Tibial artery (tissue), 4 donors: ENCODE measurements around the gene DRP2.

Source experiments
- DNase-seq, 2 donors: peaks; one replicate each; pipeline ENCODE4 v3.0.0-alpha.2; 2019
- H3K27ac ChIP-seq, 2 donors: fragments of 200-600 bp; sonication (generic) in 1 of 2; 1 replicate in 1 of 2; 2 replicates in 1 of 2; pipeline ENCODE4 v1.5.1; 2018 to 2019; ENCODE audit warnings: mild to moderate bottlenecking in 1 of 2
- H3K27me3 ChIP-seq, 2 donors: fragments of 200-600 bp; sonication (generic) in 1 of 2; one replicate each; pipeline versions ENCODE4 v1.5.1 to v1.6.0; 2016 to 2019
- H3K36me3 ChIP-seq, 3 donors: fragments of 200-600 bp; sonication (generic) in 2 of 3; one replicate each; pipeline ENCODE4 v1.5.1; 2016 to 2019; ENCODE audit warnings: mild to moderate bottlenecking in 2 of 3
- H3K4me1 ChIP-seq, 4 donors: fragments of 200-600 bp; sonication (generic) in 2 of 4; 1 replicate in 3 of 4; 2 replicates in 1 of 4; pipeline ENCODE4 v1.5.1; 2016 to 2019
- H3K4me3 ChIP-seq, 2 donors: fragments of 200-600 bp; sonication (generic) in 1 of 2; 1 replicate in 1 of 2; 2 replicates in 1 of 2; pipeline ENCODE4 v1.5.1; 2018 to 2019; ENCODE audit warnings: mild to moderate bottlenecking in 2 of 2
- H3K9me3 ChIP-seq, 3 donors: fragments of 200-600 bp; sonication (generic) in 1 of 3; one replicate each; pipeline ENCODE4 v1.5.1; 2016 to 2019
- CTCF ChIP-seq, 2 experiments: fragments of 200-600 bp in 1 of 2; fragments of 450-650 bp in 1 of 2; IDR thresholded peaks; one replicate each; pipeline ENCODE4 v1.5.1; 2017 to 2019; ENCODE audit warnings: antibody characterized with exemption in 2 of 2, mild to moderate bottlenecking in 1 of 2, moderate library complexity in 1 of 2
- intact Hi-C: fragments of 100-400 bp; cut with DNase I; formaldehyde crosslinking; loops from one replicate; pipeline ENCODE4 v1.15.0; 2023; ENCODE audit warnings: low total_unique reads

DRP2 gene

GRCh38 chrX:101229170-101229569 lies 9.6 kb downstream of the DRP2 start:
- DNase-seq, result no peak
- H3K4me3 ChIP-seq, result no peak overlapping the region
- no peaks in the 10 kb centered on the region for H3K9me3 ChIP-seq
- H3K27me3 ChIP-seq, result no peaks in the 10 kb centered on the region
- no peaks in the 10 kb centered on the region for H3K36me3 ChIP-seq
- H3K4me1 ChIP-seq, result no peaks in the 10 kb centered on the region
- H3K27ac ChIP-seq, result no peak overlapping the region
- intact Hi-C loops, result no loop called here
- TF ChIP-seq CTCF (IDR thresholded peaks at IDR 0.05), result no peak

DNA sequence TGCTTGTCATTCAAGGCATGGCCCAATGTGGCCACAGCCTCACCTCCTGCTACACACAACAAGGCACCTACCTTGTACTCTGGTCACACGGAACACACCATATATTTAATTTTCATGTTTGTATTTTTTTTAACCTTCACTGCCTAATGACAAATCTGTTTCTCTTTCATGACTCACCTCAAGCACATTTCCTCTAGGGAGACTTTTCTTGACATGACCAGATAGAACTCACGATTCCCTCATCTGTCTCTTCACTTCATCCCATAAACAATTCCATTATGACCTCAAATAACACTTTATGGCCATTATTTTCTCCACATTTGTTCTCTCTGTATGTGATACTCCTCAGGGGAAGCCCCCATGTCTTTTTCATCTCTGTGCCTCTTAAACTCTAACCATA lies 11.1 kb downstream of the DRP2 start:
- no peaks in the 10 kb centered on the region for H3K27me3 ChIP-seq
- H3K9me3 ChIP-seq, result no peaks in the 10 kb centered on the region
- no peak for TF ChIP-seq CTCF (IDR thresholded peaks at IDR 0.05)
- H3K27ac ChIP-seq, result no peak overlapping the region
- H3K4me1 ChIP-seq, result no peaks in the 10 kb centered on the region
- intact Hi-C loops, result no loop called here
- no peak overlapping the region for H3K4me3 ChIP-seq
- H3K36me3 ChIP-seq, result no peaks in the 10 kb centered on the region
- no peak for DNase-seq

DNA sequence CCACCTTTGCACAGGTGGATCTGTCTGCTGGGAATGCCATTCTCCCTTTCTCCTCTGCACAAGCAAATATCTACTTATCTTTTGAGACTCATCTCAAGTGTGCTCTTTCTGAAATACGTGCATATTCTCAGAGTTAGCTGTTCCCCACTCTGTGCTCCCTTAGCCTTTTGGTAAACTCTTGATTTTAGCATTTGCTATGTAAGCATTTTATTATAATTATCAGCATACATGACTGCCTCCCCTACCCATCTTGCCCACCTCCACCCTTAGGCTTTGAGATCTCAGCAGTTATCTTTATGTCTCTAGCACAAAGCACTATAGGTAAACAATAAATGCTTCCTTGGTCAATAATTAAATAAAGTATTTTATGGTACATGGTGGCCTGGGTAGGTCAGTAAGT lies 11.5 kb downstream of the DRP2 start:
- intact Hi-C loops, result no loop called here
- Histone ChIP-seq H3K36me3 (no peaks in the 10 kb centered on the region), H3K4me1 (no peaks in the 10 kb centered on the region), H3K4me3 (no peak overlapping the region), H3K27ac (no peak overlapping the region), H3K27me3 (no peaks in the 10 kb centered on the region), H3K9me3 (no peaks in the 10 kb centered on the region)
- no peak for TF ChIP-seq CTCF (IDR thresholded peaks at IDR 0.05)
- no peak for DNase-seq

- H3K27me3 ChIP-seq, result no peaks in the 10 kb centered on the region
- TF ChIP-seq CTCF (IDR thresholded peaks at IDR 0.05), result no peak
- H3K4me1 ChIP-seq, result no peaks in the 10 kb centered on the region
- DNase-seq, result no peak
- H3K36me3 ChIP-seq, result no peaks in the 10 kb centered on the region
- intact Hi-C loops, result no loop called here
- no peak overlapping the region for H3K27ac ChIP-seq
- no peak overlapping the region for H3K4me3 ChIP-seq
- no peaks in the 10 kb centered on the region for H3K9me3 ChIP-seq
These were observed 12.7 kb downstream of the DRP2 start for GRCh38 chrX:101232316-101232715.

DNA sequence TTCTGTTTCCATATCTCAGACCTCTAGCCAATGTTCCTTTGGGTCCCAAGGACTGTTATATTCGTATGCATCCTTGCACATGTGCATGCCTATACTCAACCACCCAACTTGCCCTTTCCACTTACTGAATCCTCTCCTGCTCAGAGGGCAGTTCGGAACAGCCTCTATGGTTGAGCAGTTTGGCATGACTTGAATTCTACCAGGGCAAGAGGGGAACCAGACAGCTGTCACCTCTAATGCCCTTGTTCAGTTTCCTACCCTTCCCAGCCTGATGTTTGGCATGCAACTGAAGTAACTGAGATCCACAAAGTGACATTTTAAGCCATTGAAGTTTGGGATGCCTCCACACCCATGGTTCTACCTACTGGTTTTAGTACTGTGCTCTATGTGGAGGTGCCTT lies 17.5 kb downstream of the DRP2 start:
- no peaks in the 10 kb centered on the region for H3K36me3 ChIP-seq
- intact Hi-C loops, result no loop called here
- H3K27ac ChIP-seq, result no peak overlapping the region
- H3K9me3 ChIP-seq, result no peaks in the 10 kb centered on the region
- H3K4me1 ChIP-seq, result no peaks in the 10 kb centered on the region
- TF ChIP-seq CTCF (IDR thresholded peaks at IDR 0.05), result no peak
- H3K27me3 ChIP-seq, result no peaks in the 10 kb centered on the region
- no peak for DNase-seq
- no peak overlapping the region for H3K4me3 ChIP-seq

DNA sequence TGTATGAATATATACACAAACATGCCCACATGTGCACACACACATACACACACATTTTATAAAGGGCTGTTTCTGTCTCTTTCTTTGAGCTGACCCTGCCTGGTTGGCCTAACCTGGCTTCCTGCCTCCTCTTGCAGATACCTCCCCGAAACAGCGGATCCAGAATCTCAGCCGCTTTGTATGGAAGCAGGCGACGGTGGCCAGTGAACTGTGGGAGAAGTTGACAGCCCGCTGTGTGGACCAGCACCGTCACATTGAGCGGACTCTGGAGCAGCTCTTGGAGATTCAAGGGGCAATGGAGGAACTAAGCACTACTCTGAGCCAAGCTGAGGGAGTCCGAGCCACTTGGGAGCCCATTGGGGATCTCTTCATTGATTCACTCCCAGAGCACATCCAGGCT lies 21.9 kb downstream of the DRP2 start:
- no peaks in the 10 kb centered on the region for H3K4me1 ChIP-seq
- no peak overlapping the region for H3K27ac ChIP-seq
- H3K4me3 ChIP-seq, result no peak overlapping the region
- H3K9me3 ChIP-seq, result no peaks in the 10 kb centered on the region
- no peak for DNase-seq
- intact Hi-C loops, result no loop called here
- no peak for TF ChIP-seq CTCF (IDR thresholded peaks at IDR 0.05)
- no peaks in the 10 kb centered on the region for H3K36me3 ChIP-seq
- no peaks in the 10 kb centered on the region for H3K27me3 ChIP-seq
